Measurements from ENCODE around the gene TUBA1C.
"Not testable (repeated sequence)": the region's sequence is repeated elsewhere in the genome, so short reads cannot be mapped to it uniquely, and the experiment has no call there.

The TUBA1C gene

DNA sequence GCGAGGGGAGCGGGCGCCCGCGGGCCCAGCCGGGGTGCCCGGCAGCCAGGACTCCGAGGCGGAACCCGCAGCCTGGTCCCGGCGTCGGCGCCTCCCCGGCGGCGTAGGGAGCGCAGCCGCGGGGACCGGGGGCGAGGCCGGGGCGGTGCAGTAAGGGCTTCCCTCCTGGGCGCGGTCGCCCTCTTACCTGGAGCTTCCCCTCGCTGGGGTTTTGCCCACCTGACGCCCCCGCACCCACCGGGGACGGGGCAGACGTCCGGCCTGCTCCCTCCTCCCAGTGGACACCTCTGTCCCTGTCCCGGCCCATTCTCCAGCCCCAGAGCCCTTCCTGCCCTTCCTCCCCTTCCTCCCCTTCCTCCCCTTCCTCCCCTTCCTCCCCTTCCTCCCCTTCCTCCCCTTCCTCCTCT lies 413 bp upstream of the TUBA1C start:
- TF ChIP-seq CTCF (conservative IDR thresholded peaks at IDR 0.05; ENCODE audit: control insufficient read depth, insufficient read depth, low read depth, low read length) = no peak
- DNase-seq (ENCODE audit: low read depth) = no peak

GRCh38 chr12:49269191-49269590 lies 4.3 kb downstream of the TUBA1C start:
- peak overlapping the region; percentile 8 for H3K4me3 ChIP-seq (ENCODE audit: control insufficient read depth, low read depth, low read length)
- DNase-seq (ENCODE audit: low read depth) = not testable (repeated sequence)

More for the DNA sequence above, 413 bp upstream of the TUBA1C start:
- H3K4me3 ChIP-seq (ENCODE audit: control insufficient read depth, low read depth, low read length) = peak overlapping the region; percentile 94

DNA sequence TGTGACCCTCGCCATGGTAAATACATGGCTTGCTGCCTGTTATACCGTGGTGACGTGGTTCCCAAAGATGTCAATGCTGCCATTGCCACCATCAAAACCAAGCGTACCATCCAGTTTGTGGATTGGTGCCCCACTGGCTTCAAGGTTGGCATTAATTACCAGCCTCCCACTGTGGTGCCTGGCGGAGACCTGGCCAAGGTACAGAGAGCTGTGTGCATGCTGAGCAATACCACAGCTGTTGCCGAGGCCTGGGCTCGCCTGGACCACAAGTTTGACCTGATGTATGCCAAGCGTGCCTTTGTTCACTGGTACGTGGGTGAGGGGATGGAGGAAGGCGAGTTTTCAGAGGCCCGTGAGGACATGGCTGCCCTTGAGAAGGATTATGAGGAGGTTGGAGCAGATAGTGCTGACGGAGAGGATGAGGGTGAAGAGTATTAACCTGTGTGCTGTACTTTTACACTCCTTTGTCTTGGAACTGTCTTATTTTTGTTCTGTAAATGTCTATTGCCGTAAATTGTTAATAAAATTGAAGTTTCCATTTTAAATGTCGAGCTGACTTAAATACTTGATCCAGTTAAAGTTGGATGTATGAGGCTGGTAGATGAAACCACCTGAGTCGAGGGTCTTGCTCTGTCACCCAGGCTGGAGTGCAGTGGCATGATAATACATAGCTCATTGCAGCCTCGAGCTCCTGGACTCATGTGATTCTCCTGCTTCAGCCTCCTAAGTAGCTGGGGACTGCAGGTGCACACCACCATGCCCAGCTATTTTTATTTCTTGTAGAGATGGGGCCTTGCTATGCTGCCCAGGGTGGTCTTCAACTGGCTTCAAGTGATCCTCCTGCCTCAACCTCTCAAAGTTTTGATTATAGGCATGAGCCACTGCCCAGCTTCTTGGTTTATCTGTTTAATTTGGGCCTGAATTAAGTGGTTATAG lies 8.2 kb downstream of the TUBA1C start:
- DNase-seq (ENCODE audit: low read depth) = no peak
- no peak overlapping the region for H3K4me3 ChIP-seq (ENCODE audit: control insufficient read depth, low read depth, low read length)
- no peak for TF ChIP-seq CTCF (conservative IDR thresholded peaks at IDR 0.05; ENCODE audit: control insufficient read depth, insufficient read depth, low read depth, low read length)

GRCh38 chr12:49273726-49274395 lies 9.0 kb downstream of the TUBA1C start:
- TF ChIP-seq CTCF (conservative IDR thresholded peaks at IDR 0.05; ENCODE audit: control insufficient read depth, insufficient read depth, low read depth, low read length) = no peak
- no peak for DNase-seq (ENCODE audit: low read depth)
- H3K4me3 ChIP-seq (ENCODE audit: control insufficient read depth, low read depth, low read length) = no peak overlapping the region

- no peak overlapping the region for H3K4me3 ChIP-seq (ENCODE audit: control insufficient read depth, low read depth, low read length)
- DNase-seq (ENCODE audit: low read depth) = peak; percentile 18
- no peak for TF ChIP-seq CTCF (conservative IDR thresholded peaks at IDR 0.05; ENCODE audit: control insufficient read depth, insufficient read depth, low read depth, low read length)
These were observed 9.7 kb downstream of the TUBA1C start for GRCh38 chr12:49274396-49275069.

DNA sequence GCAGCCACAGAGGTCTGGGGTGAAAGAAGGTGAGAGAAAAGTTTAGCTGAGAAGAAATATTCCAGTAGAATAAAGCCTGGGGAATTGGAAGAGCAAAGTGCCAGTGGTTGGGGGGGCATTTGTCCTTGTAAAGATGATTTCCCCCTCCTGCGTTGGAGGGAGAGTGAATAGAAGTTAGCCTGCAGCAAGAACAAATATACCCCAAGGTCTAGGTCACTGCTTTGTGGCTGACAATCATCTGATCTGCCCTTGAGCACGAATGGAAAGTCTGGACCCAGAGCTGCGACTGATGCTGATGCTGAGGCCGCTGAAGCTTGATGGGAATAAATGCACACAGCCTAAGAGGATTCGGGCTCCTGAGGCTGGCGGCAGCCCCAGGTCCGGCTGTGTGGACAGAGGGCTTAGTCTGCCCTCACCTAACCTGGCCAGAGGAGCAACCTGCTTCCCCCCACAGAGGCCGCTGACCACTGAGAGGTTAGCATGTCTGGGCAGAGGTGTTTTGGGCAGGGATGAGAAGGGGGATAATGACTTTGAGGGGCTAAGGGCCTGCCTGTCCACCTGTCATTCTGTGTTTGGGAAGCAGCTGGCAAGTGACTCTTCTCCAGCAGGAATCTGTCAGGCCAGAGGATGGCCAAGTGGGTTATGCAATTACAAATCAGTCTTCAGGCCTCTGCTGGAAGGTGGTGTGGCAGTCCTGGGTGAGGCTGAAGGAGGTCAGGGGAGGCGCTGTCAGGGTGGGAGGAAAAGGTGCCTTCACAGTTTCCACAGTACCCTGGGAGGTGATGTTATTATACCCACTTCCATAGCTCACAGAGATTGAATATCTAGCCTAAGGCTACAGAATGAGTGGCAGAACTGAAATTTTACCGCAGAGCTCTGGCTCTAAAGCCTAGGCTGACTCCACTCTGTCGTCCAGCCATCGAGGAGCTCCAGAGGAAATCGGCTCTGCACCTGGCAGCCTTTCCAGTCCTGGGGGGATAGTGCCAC lies 11.7 kb downstream of the TUBA1C start:
- no peak overlapping the region for H3K4me3 ChIP-seq (ENCODE audit: control insufficient read depth, low read depth, low read length)
- no peak for DNase-seq (ENCODE audit: low read depth)
- no peak for TF ChIP-seq CTCF (conservative IDR thresholded peaks at IDR 0.05; ENCODE audit: control insufficient read depth, insufficient read depth, low read depth, low read length)

Measured in fibroblast of mammary gland (primary cell).